K562 (cell line): ENCODE measurements around the gene EVL. TPM values are rescaled to one million over a fixed set of nuclear protein-coding genes. Genes with fewer than 3 reads are reported as not detected.

Source experiments
- ATAC-seq: fragments of 200-7000 bp; cut with Tn5 transposase; 3 replicates; pipeline ENCODE4 v1.9.1; 2020; ENCODE audit warnings: moderate library complexity
- BruUV-seq: library from RNA; stranded (reverse); fragments of 400-500 nt; replicated peaks from 2 replicates; lab custom pipeline; 2021; lab: Mats Ljungman, UMichigan
- CTCF ChIA-PET: fragments of 300-600 bp; formaldehyde crosslinking; extraction: SDS; loops from one replicate; lab custom pipeline; 2021; ENCODE audit warnings: low intra/inter-chr PET ratio; lab: Yijun Ruan, JAX
- POLR2A ChIA-PET: fragments of 300-600, 350-650 bp; sonication (Branson Sonifier 250); formaldehyde crosslinking; extraction: SDS; loops from one replicate; lab custom pipeline; 2021; ENCODE audit warnings: antibody characterized with exemption, inconsistent platforms; lab: Yijun Ruan, JAX
- DNase-seq, 4 experiments: peaks; one replicate each; pipeline versions ENCODE4 v3.0.0 to v3.0.0-alpha.2; 2011 to 2018; ENCODE audit warnings: low spot score in 3 of 4, mixed read lengths in 3 of 4; ENCODE audit errors: extremely low read depth in 1 of 4
- FAIRE-seq: peaks from 2 replicates; lab custom pipeline; 2011; peaks lifted over from hg19 to GRCh38; lab: Jason Lieb, UNC
- H2AFZ ChIP-seq: 2 replicates; pipeline ENCODE4 v1.6.0; 2011; ENCODE audit warnings: low read depth, low read length, control low read depth, inconsistent platforms
- H3K27ac ChIP-seq: fragments of 200-600 bp; 3 replicates; pipeline ENCODE4 v1.8.0; 2011; ENCODE audit warnings: low read depth, mild to moderate bottlenecking, control low read depth, inconsistent platforms, low read length, moderate library complexity, mixed read lengths; ENCODE audit errors: extremely low read depth
- H3K27me3 ChIP-seq, 2 experiments: fragments of 300-600 bp in 1 of 2; 2 replicates in 1 of 2; 3 replicates in 1 of 2; pipeline versions ENCODE4 v1.6.0 to v1.8.0; 2011; ENCODE audit warnings: inconsistent platforms in 2 of 2, low read length in 2 of 2, mild to moderate bottlenecking in 1 of 2, mixed read lengths in 1 of 2, moderate library complexity in 1 of 2; ENCODE audit not compliant: control insufficient read depth in 2 of 2, insufficient read depth in 2 of 2
- H3K36me3 ChIP-seq: fragments of 300-600 bp; 3 replicates; pipeline ENCODE4 v1.8.0; 2011; ENCODE audit warnings: mild to moderate bottlenecking, low read length, inconsistent platforms; ENCODE audit not compliant: control insufficient read depth, insufficient read depth
- H3K4me1 ChIP-seq, 2 experiments: fragments of 200-600 bp in 1 of 2; replicated peaks in 1 of 2; 2 replicates in 1 of 2; 3 replicates in 1 of 2; pipeline versions ENCODE4 v1.5.1 to v1.8.0; 2011; ENCODE audit warnings: inconsistent platforms in 2 of 2, low read length in 2 of 2, mild to moderate bottlenecking in 1 of 2, mixed read lengths in 1 of 2, moderate library complexity in 1 of 2; ENCODE audit not compliant: control insufficient read depth in 2 of 2, insufficient read depth in 2 of 2
- H3K4me2 ChIP-seq: 2 replicates; pipeline ENCODE4 v1.6.1; 2011; ENCODE audit warnings: low read length, control low read depth, inconsistent platforms, mixed read lengths; ENCODE audit not compliant: insufficient read depth
- H3K4me3 ChIP-seq: fragments of 200-600 bp; sonication (generic), shearing (Covaris generic); 2 replicates; pipeline ENCODE4 v1.5.1; 2016; ENCODE audit warnings: control low read depth, inconsistent platforms
- H3K79me2 ChIP-seq: fragments of 200-600 bp; 3 replicates; pipeline ENCODE4 v1.8.0; 2011; ENCODE audit warnings: low read length, inconsistent platforms; ENCODE audit not compliant: control insufficient read depth, insufficient read depth
- H3K9ac ChIP-seq, 2 experiments: 2 replicates each; pipeline versions ENCODE4 v1.6.0 to v1.6.1; 2011; ENCODE audit warnings: low read depth in 2 of 2, low read length in 2 of 2, control low read depth in 1 of 2, inconsistent platforms in 1 of 2, mild to moderate bottlenecking in 1 of 2, mixed read lengths in 1 of 2; ENCODE audit not compliant: insufficient read depth in 1 of 2
- H3K9me1 ChIP-seq: one replicate; pipeline ENCODE4 v1.6.0; 2011; ENCODE audit warnings: inconsistent platforms, mild to moderate bottlenecking, low read length, moderate library complexity; ENCODE audit not compliant: control insufficient read depth, insufficient read depth
- H3K9me3 ChIP-seq: replicated peaks from 2 replicates; pipeline ENCODE4 v1.5.1; 2011; ENCODE audit warnings: low read depth, low read length, inconsistent platforms; ENCODE audit not compliant: control insufficient read depth, insufficient read depth
- H4K20me1 ChIP-seq: replicated peaks from 2 replicates; pipeline ENCODE4 v1.6.1; 2011; ENCODE audit warnings: low read length, inconsistent platforms, mixed read lengths; ENCODE audit not compliant: control insufficient read depth, insufficient read depth
- CHD2 ChIP-seq: IDR thresholded peaks from 2 replicates; pipeline ENCODE4 v1.6.1; 2011; ENCODE audit warnings: low read depth, low read length
- DPF2 ChIP-seq: fragments of 450-650 bp; IDR thresholded peaks from 2 replicates; pipeline ENCODE4 v1.6.1; 2016
- EGR1 ChIP-seq: fragments of 450-650 bp; conservative IDR thresholded peaks from 2 replicates; pipeline ENCODE4 v1.6.1; 2017; ENCODE audit warnings: mild to moderate bottlenecking
- MITF ChIP-seq: IDR thresholded peaks from 2 replicates; pipeline ENCODE4 v1.6.1; 2014; ENCODE audit warnings: antibody characterized with exemption
- TAF15 ChIP-seq: fragments of 200-400 bp; formaldehyde crosslinking; IDR thresholded peaks from 2 replicates; pipeline ENCODE4 v1.6.1; 2017; ENCODE audit warnings: mild to moderate bottlenecking, low read depth, low read length, moderate library complexity
- WHSC1 ChIP-seq: IDR thresholded peaks from one replicate; pipeline ENCODE4 v1.6.1; 2012; ENCODE audit warnings: low read length, control low read depth, inconsistent platforms
- ZBED1 ChIP-seq: IDR thresholded peaks from 2 replicates; pipeline ENCODE4 v1.6.1; 2014
- ZBTB12 ChIP-seq: fragments of 250-450 bp; sonication (Bioruptor Pico); IDR thresholded peaks from 2 replicates; pipeline ENCODE4 v1.4.0; 2020
- ZNF174 ChIP-seq: fragments of 250-450 bp; sonication (Bioruptor Pico); IDR thresholded peaks from 2 replicates; pipeline ENCODE4 v1.4.0; 2020; ENCODE audit warnings: mild to moderate bottlenecking
- ZNF77 ChIP-seq: fragments of 250-450 bp; sonication (Bioruptor Pico); IDR thresholded peaks from 2 replicates; pipeline ENCODE4 v1.5.0; 2020
- WGBS: fragments of 100-300 bp; shearing (Covaris generic); methylation state at CpG from one replicate; pipeline ENCODE4 v1.1.6; 2016; ENCODE audit warnings: low coverage, mixed read lengths; ENCODE audit not compliant: insufficient coverage; ENCODE audit errors: missing lambda C conversion rate; 5-methylcytosine and 5-hydroxymethylcytosine counted together
- in situ Hi-C: fragments of 300-500 bp; cut with MboI; formaldehyde crosslinking; loops from 4 replicates; pipeline ENCODE4 v1.15.0; 2018; ENCODE audit warnings: inconsistent platforms, mixed read lengths
- intact Hi-C: fragments of 100-400 bp; cut with micrococcal nuclease; formaldehyde crosslinking; loops from 2 replicates; pipeline ENCODE4 v1.14.2; 2022
- polyA plus RNA-seq, 8 experiments: library from polyadenylated mRNA; depleted of rRNA in 4 of 8; stranded (reverse) in 5 of 8; unstranded in 3 of 8; fragments of >200 nt; fragmentation: Nextera tagmentation in 2 of 8; fragmentation: Illumina TruSeq in 1 of 8; extraction: Ambion mirVana in 2 of 8; extraction: Trizol in 1 of 8; gene quantifications; 2 replicates each; pipeline versions ENCODE4 v1.2.1 to v1.2.3, GENCODE V29; 2011 to 2014; ENCODE audit warnings: inconsistent platforms in 1 of 8, missing spikeins in 1 of 8
- total RNA-seq, 7 experiments: library from RNA; depleted of rRNA in 6 of 7; stranded (reverse); fragments of >200 nt in 6 of 7; fragmentation: Illumina TruSeq in 2 of 7; extraction: Trizol in 2 of 7; gene quantifications; 2 replicates each; pipeline versions ENCODE4 v1.2.1 to v1.2.3, GENCODE V29; 2011 to 2021; ENCODE audit warnings: low replicate concordance in 1 of 7
- TF ChIP-seq, protein P1 (sequence below): fragments of 200-800 bp; sonication (Bioruptor generic); IDR thresholded peaks from 2 replicates; pipeline ENCODE4 v1.6.1; 2017; ENCODE audit warnings: missing genetic modification characterization, missing compliant biosample characterization

The EVL gene
- total and polyA plus RNA-seq, 9 of the 15 experiments (the other 6 are each of a cell fraction or from before 2014, with no cell fraction given) = 2.9 to 43.4 (median 23.9) TPM

GRCh38 chr14:100076606-100077005 is 11.4 kb downstream of the EVL start (continued):
- TF ChIP-seq ZBTB12 = no peak
- TF ChIP-seq, protein P1, sequence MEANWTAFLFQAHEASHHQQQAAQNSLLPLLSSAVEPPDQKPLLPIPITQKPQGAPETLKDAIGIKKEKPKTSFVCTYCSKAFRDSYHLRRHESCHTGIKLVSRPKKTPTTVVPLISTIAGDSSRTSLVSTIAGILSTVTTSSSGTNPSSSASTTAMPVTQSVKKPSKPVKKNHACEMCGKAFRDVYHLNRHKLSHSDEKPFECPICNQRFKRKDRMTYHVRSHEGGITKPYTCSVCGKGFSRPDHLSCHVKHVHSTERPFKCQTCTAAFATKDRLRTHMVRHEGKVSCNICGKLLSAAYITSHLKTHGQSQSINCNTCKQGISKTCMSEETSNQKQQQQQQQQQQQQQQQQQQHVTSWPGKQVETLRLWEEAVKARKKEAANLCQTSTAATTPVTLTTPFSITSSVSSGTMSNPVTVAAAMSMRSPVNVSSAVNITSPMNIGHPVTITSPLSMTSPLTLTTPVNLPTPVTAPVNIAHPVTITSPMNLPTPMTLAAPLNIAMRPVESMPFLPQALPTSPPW (CRISPR knock-in tag) = no peak
- no peak for TF ChIP-seq MITF
- TF ChIP-seq WHSC1 = no peak
- TF ChIP-seq DPF2 = no peak
- TF ChIP-seq ZNF77 (CRISPR knock-in tag) = no peak
- no peak for TF ChIP-seq ZNF174 (CRISPR knock-in tag)

DNA sequence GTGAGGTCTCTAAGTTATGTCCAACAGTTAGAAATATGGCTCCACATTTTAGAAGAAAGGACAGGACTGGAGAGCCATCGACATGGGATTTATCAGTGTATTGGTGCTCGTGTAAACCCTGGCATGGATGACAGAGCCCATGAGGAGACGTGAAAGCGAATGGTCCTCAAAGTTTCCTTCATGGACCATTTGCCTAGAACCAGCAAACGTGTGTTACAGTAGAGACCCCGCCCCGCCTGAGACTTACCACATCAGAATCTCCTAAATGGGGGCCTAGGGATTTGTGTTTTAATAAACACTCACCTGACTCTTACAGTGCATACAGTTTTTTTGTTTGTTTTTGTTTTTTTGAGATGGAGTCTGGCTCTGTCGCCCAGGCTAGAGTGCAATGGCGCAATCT is 12.2 kb downstream of the EVL start:
- H3K4me1 ChIP-seq = peaks cover 31 to 44% of the 10 kb centered on the region in 2 experiments
- no peaks in the 10 kb centered on the region for H4K20me1 ChIP-seq
- peaks cover 25% of the 10 kb centered on the region; the same call in 2 of the 3 replicates for H3K79me2 ChIP-seq
- POLR2A ChIA-PET = interaction anchor here (0.6 kb wide), 1 partner anchor 77 kb away, joined by 4 read pairs; no protein-coding TSS in a partner anchor
- no peaks in the 10 kb centered on the region for H3K9me1 ChIP-seq
- no peaks in the 10 kb centered on the region for H3K27me3 ChIP-seq
- H3K36me3 ChIP-seq = no peaks in the 10 kb centered on the region
- H3K27ac ChIP-seq = no peak overlapping the region
- TF ChIP-seq CHD2 (no peak), TAF15 (no peak), ZBED1 (no peak), EGR1 (no peak)
- TF ChIP-seq, all 486 proteins: peak for 0
- no TSS peak for BruUV-seq
- Histone ChIP-seq H3K4me3 (no peak overlapping the region), H3K9me3 (no peaks in the 10 kb centered on the region), H3K4me2 (no peak overlapping the region), H3K9ac (no peak overlapping the region), H2AFZ (no peak overlapping the region)
- in situ Hi-C loops = no loop called here
- CTCF ChIA-PET = interaction anchor here (2.1 kb wide), 1 partner anchor 31 kb away, joined by 7 read pairs; no protein-coding TSS in a partner anchor
- ATAC-seq = no peak
- FAIRE-seq = no peak
- no peak for DNase-seq
- intact Hi-C loops = loop anchor here (2.0 to 5.0 kb wide), 2 partner anchors 65 to 115 kb away; no protein-coding TSS in a partner anchor
- 91% methylated on average over 8 of the region's 9 CpGs for WGBS
